Stimulated activated CD4-positive, alpha-beta T cell treated with anti-CD3 and anti-CD28 coated beads, TNF-alpha, amount 100 ng/mL, for 4 hours (primary cell): ENCODE measurements around the gene SMIM17.

Experiments used
- DNase-seq, 3 experiments: peaks; one replicate each; pipeline ENCODE4 v3.0.0-alpha.2; 2020; ENCODE audit warnings: low read depth in 3 of 3

Gene SMIM17

GRCh38 chr19:56642711-56643459 is at the start of gene SMIM17:
Gene SMIM17 (plus strand): TSS chr19:56643159. CDS start chr19:56645668, 2,509 bp downstream.
- no peak for DNase-seq

- DNase-seq, result no peak
Measured at GRCh38 chr19:56594446-56594782, 48.5 kb upstream of the SMIM17 start.

- DNase-seq, result peak; percentile 77 to 79 (median 78)
Measured at GRCh38 chr19:56594783-56595547, 48.0 kb upstream of the SMIM17 start, which contains the start of gene ZNF71. Gene ZNF71 (plus strand): TSS chr19:56595302. CDS start chr19:56601559, 6,257 bp downstream.

- DNase-seq, result no peak
Measured at GRCh38 chr19:56595548-56595899, 47.4 kb upstream of the SMIM17 start.

GRCh38 chr19:56596676-56597075 is 46.3 kb upstream of the SMIM17 start:
- no peak for DNase-seq

- no peak for DNase-seq
Measured at GRCh38 chr19:56597696-56598095, 45.3 kb upstream of the SMIM17 start.

- no peak for DNase-seq
Measured at GRCh38 chr19:56601375-56601774, 41.6 kb upstream of the SMIM17 start.

- no peak for DNase-seq
Measured at GRCh38 chr19:56603829-56604228, 39.1 kb upstream of the SMIM17 start.

- DNase-seq, result no peak
Measured at GRCh38 chr19:56608274-56608964, 34.5 kb upstream of the SMIM17 start.

- DNase-seq, result no peak
Measured at GRCh38 chr19:56611288-56611687, 31.7 kb upstream of the SMIM17 start.

GRCh38 chr19:56612737-56613136 is 30.2 kb upstream of the SMIM17 start:
- no peak for DNase-seq

GRCh38 chr19:56613639-56614038 is 29.3 kb upstream of the SMIM17 start:
- no peak for DNase-seq

GRCh38 chr19:56617531-56617930 is 25.4 kb upstream of the SMIM17 start:
- no peak for DNase-seq

- no peak for DNase-seq
Measured at GRCh38 chr19:56619121-56619520, 23.8 kb upstream of the SMIM17 start.

GRCh38 chr19:56622374-56622773 is 20.6 kb upstream of the SMIM17 start:
- no peak for DNase-seq

- no peak for DNase-seq
Measured at GRCh38 chr19:56623006-56623405, 20.0 kb upstream of the SMIM17 start.

- no peak for DNase-seq
Measured at GRCh38 chr19:56625708-56626107, 17.3 kb upstream of the SMIM17 start.

GRCh38 chr19:56633021-56633420 is 9.9 kb upstream of the SMIM17 start:
- no peak for DNase-seq

- no peak for DNase-seq
Measured at GRCh38 chr19:56637976-56638555, 4.9 kb upstream of the SMIM17 start.

- DNase-seq, result no peak
Measured at GRCh38 chr19:56639217-56639616, 3.7 kb upstream of the SMIM17 start.

GRCh38 chr19:56643460-56643955 is 549 bp downstream of the SMIM17 start:
- no peak for DNase-seq

- no peak for DNase-seq
Measured at GRCh38 chr19:56654151-56654550, 11.2 kb downstream of the SMIM17 start.
